Loucy (cell line): Measurements from ENCODE around the gene ADM2.

Experiments used
- H2AFZ ChIP-seq: fragments of 200-600 bp; sonication (generic); 2 replicates; pipeline ENCODE4 v1.6.0; 2016; ENCODE audit warnings: antibody characterized with exemption, mild to moderate bottlenecking, low read length, moderate library complexity
- H3F3A ChIP-seq: fragments of 200-600 bp; 2 replicates; pipeline ENCODE4 v1.6.0; 2016; ENCODE audit warnings: antibody characterized with exemption, low read depth, mild to moderate bottlenecking
- H3K27me3 ChIP-seq: fragments of 200-600 bp; sonication (generic); 2 replicates; pipeline ENCODE4 v1.6.1; 2014; ENCODE audit warnings: low read length, mild to moderate bottlenecking; ENCODE audit not compliant: insufficient read depth, poor library complexity, severe bottlenecking
- H3K36me3 ChIP-seq: fragments of 200-600 bp; sonication (generic); 2 replicates; pipeline ENCODE4 v1.6.1; 2016; ENCODE audit warnings: low read length; ENCODE audit not compliant: insufficient read depth
- H3K4me1 ChIP-seq: fragments of 200-600 bp; sonication (generic); 2 replicates; pipeline ENCODE4 v1.5.1; 2014; ENCODE audit warnings: low read length, mild to moderate bottlenecking; ENCODE audit not compliant: insufficient read depth, poor library complexity, severe bottlenecking
- H3K4me2 ChIP-seq: fragments of 200-600 bp; sonication (generic); 2 replicates; pipeline ENCODE4 v1.6.0; 2014; ENCODE audit warnings: antibody characterized with exemption, low read length, low read depth, mild to moderate bottlenecking; ENCODE audit not compliant: poor library complexity, severe bottlenecking
- H3K4me3 ChIP-seq: fragments of 200-600 bp; sonication (generic); 2 replicates; pipeline ENCODE4 v1.5.1; 2014; ENCODE audit warnings: low read length, mild to moderate bottlenecking, mixed read lengths; ENCODE audit not compliant: poor library complexity, severe bottlenecking
- H3K79me2 ChIP-seq: fragments of 200-600 bp; sonication (generic); 2 replicates; pipeline ENCODE4 v1.6.1; 2014; ENCODE audit warnings: low read length; ENCODE audit not compliant: insufficient read depth
- H3K9ac ChIP-seq: fragments of 200-600 bp; sonication (generic); 2 replicates; pipeline ENCODE4 v1.6.0; 2014; ENCODE audit warnings: mild to moderate bottlenecking, low read depth, low read length, moderate library complexity; ENCODE audit not compliant: poor library complexity, severe bottlenecking
- H3K9me2 ChIP-seq: fragments of 200-600 bp; sonication (generic); replicated peaks from 2 replicates; pipeline ENCODE4 v1.6.1; 2016; ENCODE audit warnings: low read depth, low read length, mixed read lengths
- H3K9me3 ChIP-seq: fragments of 200-600 bp; sonication (generic); 2 replicates; pipeline ENCODE4 v1.6.1; 2014; ENCODE audit warnings: mild to moderate bottlenecking, antibody characterized with exemption, low read length, low read depth; ENCODE audit not compliant: insufficient read depth
- H4K20me1 ChIP-seq: fragments of 200-600 bp; sonication (generic); 2 replicates; pipeline ENCODE4 v1.6.0; 2014; ENCODE audit warnings: antibody characterized with exemption, low read length, mild to moderate bottlenecking; ENCODE audit not compliant: insufficient read depth, poor library complexity, severe bottlenecking
- EZH2phosphoT487 ChIP-seq: fragments of 200-600 bp; IDR thresholded peaks from 2 replicates; pipeline ENCODE4 v1.6.1; 2018; ENCODE audit warnings: antibody characterized with exemption, mild to moderate bottlenecking, moderate library complexity, borderline replicate concordance
- TF ChIP-seq, protein P1 (sequence below): fragments of 200-600 bp; sonication (generic); conservative IDR thresholded peaks from 2 replicates; pipeline ENCODE4 v1.5.1; 2014; ENCODE audit warnings: mild to moderate bottlenecking, antibody characterized with exemption, low read length

The ADM2 gene

DNA sequence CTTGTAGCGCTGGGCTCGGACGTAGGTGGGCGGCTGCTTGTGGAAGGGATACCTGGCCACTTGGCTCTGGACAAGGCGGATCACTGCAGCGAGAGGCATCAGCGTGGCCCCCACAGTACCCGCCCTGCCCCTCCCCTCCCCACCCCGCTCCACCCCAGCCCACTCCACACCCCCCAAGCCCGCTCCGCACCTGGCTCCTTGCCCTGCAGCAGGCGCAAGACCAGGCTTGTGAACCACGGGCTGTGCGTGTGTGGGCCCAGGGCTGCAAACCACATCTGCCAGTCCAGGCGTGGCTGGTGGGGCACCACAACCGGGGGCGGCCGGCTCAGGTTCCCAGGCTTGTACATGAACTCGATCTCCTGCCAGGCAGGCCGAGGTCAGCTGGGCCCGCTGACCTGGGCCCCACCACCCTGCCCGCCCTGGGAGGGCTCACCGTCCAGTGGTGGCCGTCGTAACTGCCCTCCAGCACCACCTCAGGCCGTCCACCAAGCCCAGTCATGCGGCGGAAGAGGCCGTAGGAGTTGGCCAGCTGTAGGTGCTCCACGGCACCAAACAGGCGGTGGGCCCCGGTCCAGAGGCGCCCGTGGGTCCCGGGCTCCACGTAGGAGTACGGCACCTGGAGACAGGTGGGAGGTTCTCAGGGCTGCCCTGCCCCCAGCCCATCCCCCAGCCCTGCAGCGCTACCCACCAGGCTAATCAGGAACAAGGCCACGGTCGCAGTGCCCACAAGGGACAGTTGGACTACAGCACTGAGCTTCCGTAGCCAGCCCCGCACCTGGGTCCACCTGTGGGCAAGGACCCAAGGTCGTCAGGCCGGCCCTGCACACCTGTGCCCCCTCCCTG lies 23.2 kb downstream of the ADM2 start:
- H3K9ac ChIP-seq = no peak overlapping the region
- H3K4me3 ChIP-seq = no peak overlapping the region
- TF ChIP-seq, protein P1, sequence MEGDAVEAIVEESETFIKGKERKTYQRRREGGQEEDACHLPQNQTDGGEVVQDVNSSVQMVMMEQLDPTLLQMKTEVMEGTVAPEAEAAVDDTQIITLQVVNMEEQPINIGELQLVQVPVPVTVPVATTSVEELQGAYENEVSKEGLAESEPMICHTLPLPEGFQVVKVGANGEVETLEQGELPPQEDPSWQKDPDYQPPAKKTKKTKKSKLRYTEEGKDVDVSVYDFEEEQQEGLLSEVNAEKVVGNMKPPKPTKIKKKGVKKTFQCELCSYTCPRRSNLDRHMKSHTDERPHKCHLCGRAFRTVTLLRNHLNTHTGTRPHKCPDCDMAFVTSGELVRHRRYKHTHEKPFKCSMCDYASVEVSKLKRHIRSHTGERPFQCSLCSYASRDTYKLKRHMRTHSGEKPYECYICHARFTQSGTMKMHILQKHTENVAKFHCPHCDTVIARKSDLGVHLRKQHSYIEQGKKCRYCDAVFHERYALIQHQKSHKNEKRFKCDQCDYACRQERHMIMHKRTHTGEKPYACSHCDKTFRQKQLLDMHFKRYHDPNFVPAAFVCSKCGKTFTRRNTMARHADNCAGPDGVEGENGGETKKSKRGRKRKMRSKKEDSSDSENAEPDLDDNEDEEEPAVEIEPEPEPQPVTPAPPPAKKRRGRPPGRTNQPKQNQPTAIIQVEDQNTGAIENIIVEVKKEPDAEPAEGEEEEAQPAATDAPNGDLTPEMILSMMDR = no peak
- no peak for TF ChIP-seq EZH2phosphoT487
- H2AFZ ChIP-seq = no peak overlapping the region
- H3K4me1 ChIP-seq = peaks cover 11% of the 10 kb centered on the region
- H3K9me3 ChIP-seq = no peaks in the 10 kb centered on the region
- H3F3A ChIP-seq = no peaks in the 10 kb centered on the region
- H3K27me3 ChIP-seq = no peaks in the 10 kb centered on the region
- no peaks in the 10 kb centered on the region for H3K9me2 ChIP-seq
- H4K20me1 ChIP-seq = peaks cover 8% of the 10 kb centered on the region
- no peaks in the 10 kb centered on the region for H3K36me3 ChIP-seq
- H3K79me2 ChIP-seq = peaks cover 38% of the 10 kb centered on the region
- no peak overlapping the region for H3K4me2 ChIP-seq

DNA sequence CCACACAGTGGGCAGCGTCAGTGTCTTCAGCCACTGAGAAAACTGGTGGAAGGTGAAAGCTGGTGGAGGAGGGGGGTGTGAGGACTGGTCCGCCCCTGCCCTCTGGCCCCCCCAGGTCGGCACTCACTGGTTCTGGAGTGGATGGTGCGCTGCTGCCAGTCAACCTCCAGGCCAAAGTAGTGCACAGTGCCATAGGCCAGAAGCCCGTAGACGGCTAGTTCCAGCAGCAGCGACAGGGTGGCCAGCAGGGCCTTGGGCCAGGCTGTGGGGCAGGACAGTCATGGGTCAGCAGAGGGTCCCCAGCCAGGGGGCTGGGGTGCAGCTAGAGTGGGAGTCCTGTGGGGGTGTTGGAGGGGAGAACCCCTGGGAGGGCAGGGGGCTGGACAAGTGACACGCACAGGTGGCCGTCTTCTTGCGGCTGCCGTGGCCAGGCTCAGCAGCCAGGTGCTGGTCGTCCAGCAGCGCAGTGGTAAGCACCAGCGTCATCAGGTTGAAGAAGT lies 24.0 kb downstream of the ADM2 start:
- H3K27me3 ChIP-seq = no peaks in the 10 kb centered on the region
- H4K20me1 ChIP-seq = peaks cover 10% of the 10 kb centered on the region
- no peak for TF ChIP-seq EZH2phosphoT487
- TF ChIP-seq, protein P1 = no peak
- H3K36me3 ChIP-seq = no peaks in the 10 kb centered on the region
- H3K79me2 ChIP-seq = peaks cover 46% of the 10 kb centered on the region
- H3K4me2 ChIP-seq = no peak overlapping the region
- H3K9me2 ChIP-seq = no peaks in the 10 kb centered on the region
- H3K4me3 ChIP-seq = no peak overlapping the region
- H3K9me3 ChIP-seq = no peaks in the 10 kb centered on the region
- H3K9ac ChIP-seq = no peak overlapping the region
- no peaks in the 10 kb centered on the region for H3F3A ChIP-seq
- peaks cover 12% of the 10 kb centered on the region for H3K4me1 ChIP-seq
- no peak overlapping the region for H2AFZ ChIP-seq

DNA sequence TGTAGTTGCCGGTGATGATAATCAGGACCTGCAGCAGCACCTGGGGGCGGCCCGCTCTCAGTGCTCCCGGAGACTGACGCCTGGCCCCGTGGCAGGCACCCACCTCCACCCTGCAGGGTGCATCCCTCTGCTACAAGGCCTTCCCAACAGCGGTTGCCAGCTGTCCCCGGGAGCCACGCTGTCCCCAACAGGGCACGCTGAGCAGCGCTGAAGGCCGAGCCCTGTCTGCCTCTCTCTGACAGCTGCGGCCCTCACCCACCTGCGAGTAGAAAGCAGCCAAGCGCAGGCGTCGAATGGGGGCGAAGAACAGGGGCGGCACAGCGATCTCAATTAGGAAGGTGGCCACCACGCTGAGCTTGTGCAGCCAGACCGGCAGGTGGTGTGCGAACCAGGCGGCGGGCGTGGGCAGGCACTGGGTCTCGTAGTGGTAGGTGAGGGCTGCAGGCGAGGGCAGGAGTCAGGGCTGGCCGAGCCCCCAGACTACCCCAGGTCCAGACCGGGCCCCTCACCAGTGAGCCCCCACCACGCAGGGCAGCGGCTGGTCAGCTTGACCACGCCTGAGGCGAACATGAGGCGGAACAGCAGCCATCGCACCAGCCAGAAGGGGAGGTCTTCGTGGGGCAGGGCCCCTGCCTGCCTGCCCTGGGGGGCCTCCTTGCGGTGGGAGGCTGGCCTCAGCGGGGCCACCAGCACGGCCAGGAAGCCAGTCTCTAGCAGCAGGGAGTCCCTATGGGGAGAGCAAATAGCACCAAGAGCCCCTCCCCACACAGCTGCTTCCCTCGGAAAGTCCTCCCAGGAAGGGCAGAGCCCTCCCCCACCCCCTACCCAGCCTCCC lies 24.6 kb downstream of the ADM2 start:
- Histone ChIP-seq H3K4me2 (peak overlapping the region; percentile 88), H3K36me3 (no peaks in the 10 kb centered on the region), H3K79me2 (peaks cover 52% of the 10 kb centered on the region), H3K9ac (peak overlapping the region; percentile 95), H3K9me2 (no peaks in the 10 kb centered on the region), H3F3A (no peaks in the 10 kb centered on the region), H3K9me3 (no peaks in the 10 kb centered on the region), H3K4me3 (peak overlapping the region; percentile 94), H2AFZ (no peak overlapping the region), H4K20me1 (peaks cover 10% of the 10 kb centered on the region), H3K4me1 (peaks cover 12% of the 10 kb centered on the region), H3K27me3 (no peaks in the 10 kb centered on the region)
- TF ChIP-seq EZH2phosphoT487 = no peak
- TF ChIP-seq, protein P1 = no peak
